SK-N-SH (cell line): ENCODE results near the gene CEP89.

Experiments
- CTCF ChIP-seq: fragments of 200-600 bp; sonication (generic); IDR thresholded peaks from 2 replicates; pipeline ENCODE4 v1.6.1; 2017; ENCODE audit warnings: antibody characterized with exemption, mild to moderate bottlenecking, moderate library complexity
- FOXJ3 ChIP-seq: sonication (generic); formaldehyde crosslinking; IDR thresholded peaks from 2 replicates; pipeline ENCODE4 v1.5.1; 2020; ENCODE audit warnings: mild to moderate bottlenecking, missing genetic modification reagents
- JUND ChIP-seq: IDR thresholded peaks from 2 replicates; pipeline ENCODE4 v1.4.0; 2012
- RFX5 ChIP-seq: IDR thresholded peaks from 2 replicates; pipeline ENCODE4 v1.6.1; 2012; ENCODE audit warnings: mild to moderate bottlenecking, improper control_type of control experiment, low read length

- TF ChIP-seq CTCF (no peak), RFX5 (no peak), JUND (no peak), FOXJ3 (CRISPR knock-in tag) (no peak)
Measured at GRCh38 chr19:32873247-32873959, 98.4 kb downstream of the CEP89 start.
